SK-N-MC (cell line): ENCODE measurements around the gene CHN1.

Experiments used
- EZH2 ChIP-seq: fragments of 200-600 bp; sonication (generic); IDR thresholded peaks from one replicate; pipeline ENCODE4 v1.6.1; 2017; ENCODE audit warnings: antibody characterized with exemption
- FOXP2 ChIP-seq: optimal IDR thresholded peaks from 2 replicates; pipeline ENCODE3; 2011; ENCODE audit warnings: mild to moderate bottlenecking, moderate library complexity; ENCODE audit not compliant: insufficient read depth; ENCODE audit errors: extremely low read length, control extremely low read depth
- POLR2AphosphoS5 ChIP-seq: IDR thresholded peaks from 2 replicates; pipeline ENCODE4 v1.6.1; 2012; ENCODE audit warnings: mild to moderate bottlenecking, low read depth, low read length, borderline replicate concordance

DNA sequence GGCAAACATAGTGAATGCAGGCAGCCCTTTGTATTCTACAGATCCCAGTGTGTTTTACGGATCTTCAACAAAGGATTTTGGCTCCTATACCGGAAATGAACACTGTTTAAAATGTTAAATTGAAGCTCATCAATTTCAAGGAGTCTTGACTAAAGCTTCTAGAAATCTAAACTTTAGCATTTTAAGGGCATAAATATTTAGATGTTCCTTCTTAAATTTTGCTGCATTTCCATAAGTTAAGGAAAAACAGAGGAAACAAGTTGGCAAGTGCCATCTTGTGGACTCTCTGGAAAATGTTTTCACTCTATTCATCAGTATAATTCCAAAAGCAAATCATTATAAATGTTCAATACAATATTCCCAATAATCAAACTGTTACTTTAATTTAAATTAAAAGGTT, 19.6 kb downstream of the CHN1 start:
- TF ChIP-seq POLR2AphosphoS5 (no peak), EZH2 (no peak), FOXP2 (no peak)
